Measurements from ENCODE around the gene GRID1.

- TF ChIP-seq CTCF (IDR thresholded peaks at IDR 0.05; ENCODE audit: insufficient read depth, low read depth, low read length), result no peak
- no peak for TF ChIP-seq EZH2 (IDR thresholded peaks at IDR 0.05; ENCODE audit: insufficient read depth, low read length)
These were observed 304.4 kb downstream of the GRID1 start for GRCh38 chr10:86062198-86062550.
